GM15510 (cell line): ENCODE data around the gene DGKQ.

Source experiments
- POLR2A ChIP-seq: IDR thresholded peaks from 3 replicates; pipeline ENCODE4 v1.6.1; 2011; ENCODE audit warnings: borderline replicate concordance; ENCODE audit not compliant: insufficient read length; ENCODE audit errors: extremely low read depth

Gene DGKQ

DNA sequence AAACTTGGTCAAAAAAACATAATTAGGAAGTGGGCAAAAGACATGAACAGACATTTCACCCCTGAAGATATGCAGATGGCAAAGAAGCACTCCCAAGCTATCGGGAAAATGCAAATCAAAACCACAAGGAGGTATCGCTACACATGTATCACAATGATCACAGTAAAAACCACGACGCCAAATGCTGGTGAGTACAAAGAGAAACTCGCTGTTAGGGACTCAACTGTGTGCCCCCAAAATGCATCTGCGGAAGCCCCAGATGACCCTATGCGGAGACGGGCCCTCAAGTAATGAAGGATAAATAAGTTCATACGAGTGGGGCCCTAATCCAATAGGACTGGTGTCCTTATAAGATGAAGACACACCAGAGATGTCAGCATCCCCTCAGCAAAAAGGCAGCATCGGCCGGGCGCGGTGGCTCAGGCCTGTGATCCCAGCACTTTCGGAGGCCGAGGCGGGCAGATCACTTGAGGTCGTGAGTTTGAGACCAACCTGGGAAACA is 51.5 kb downstream of the DGKQ start:
- no peak for TF ChIP-seq POLR2A

DNA sequence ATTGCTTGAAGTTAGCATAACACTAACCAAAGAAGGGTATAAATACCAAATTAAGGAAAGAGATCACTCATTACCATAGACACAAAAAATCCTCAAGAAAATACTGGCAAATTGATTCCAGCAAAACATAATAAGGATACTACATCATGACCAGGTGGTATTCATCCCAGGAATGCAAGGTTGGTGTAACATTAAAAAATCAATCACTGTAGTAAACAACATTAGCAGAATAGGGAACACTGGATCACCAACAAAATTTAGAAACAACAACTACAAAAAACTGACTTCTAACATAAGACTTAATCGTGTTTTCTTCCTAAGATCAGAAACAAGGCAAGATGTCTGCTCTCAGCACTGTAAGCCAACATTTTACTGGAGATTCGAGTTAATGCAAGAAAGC is 55.4 kb downstream of the DGKQ start:
- TF ChIP-seq POLR2A = no peak

DNA sequence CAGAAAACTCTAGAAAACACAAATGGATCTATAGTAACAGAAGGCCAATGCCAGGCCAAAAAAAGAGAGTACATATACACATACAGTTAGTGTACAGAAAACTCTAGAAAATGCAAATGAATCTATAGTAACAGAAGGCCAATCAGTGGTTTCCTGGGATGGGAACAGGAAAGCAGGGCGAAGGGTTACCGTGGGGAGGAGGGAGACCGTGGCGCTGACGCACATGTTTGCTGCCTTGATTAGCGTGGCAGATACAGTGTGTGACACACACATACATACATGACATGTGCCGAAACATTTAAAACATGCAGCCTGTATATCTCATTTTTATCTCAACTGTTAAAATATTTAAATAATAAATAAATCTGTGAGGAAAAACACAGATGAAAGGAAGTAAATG is 55.9 kb downstream of the DGKQ start:
- TF ChIP-seq POLR2A = no peak

DNA sequence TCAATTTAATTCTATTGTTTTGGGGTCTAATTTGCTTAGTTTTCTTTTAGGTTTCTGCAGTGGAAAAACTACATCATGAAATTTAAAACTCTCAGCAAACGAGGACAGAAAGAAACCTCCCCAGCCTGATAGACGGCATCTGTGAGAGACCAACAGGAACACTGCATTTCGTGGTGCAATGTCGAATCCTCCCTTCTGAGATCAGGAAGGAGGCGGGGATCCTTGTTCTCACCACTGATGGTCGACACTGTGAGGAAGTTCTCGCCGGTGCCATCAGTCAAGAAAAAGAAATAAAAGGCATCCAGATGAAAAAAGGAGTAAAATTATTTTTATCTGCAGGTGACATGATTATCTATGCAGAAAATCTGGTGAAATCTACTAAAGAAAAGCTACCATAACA is 57.8 kb downstream of the DGKQ start:
- no peak for TF ChIP-seq POLR2A

DNA sequence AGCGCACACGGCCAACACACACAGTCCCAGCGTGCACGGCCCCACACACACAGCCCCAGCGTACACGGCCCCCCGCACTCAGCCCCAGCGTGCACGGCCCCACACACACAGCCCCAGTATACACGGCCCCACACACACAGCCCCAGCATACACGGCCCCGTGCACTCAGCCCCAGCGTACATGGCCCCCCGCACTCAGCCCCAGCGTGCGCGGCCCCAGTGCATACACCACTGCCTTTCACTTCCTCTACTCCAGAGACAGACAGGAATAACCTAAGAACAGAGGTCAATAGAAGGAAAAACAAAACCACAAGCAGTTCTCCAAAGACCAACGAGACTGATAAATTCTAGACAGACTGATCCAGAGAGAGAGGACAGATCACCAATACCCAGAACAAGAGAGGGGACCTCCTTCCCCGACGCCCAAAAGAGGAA is 58.3 kb downstream of the DGKQ start:
- TF ChIP-seq POLR2A = no peak

DNA sequence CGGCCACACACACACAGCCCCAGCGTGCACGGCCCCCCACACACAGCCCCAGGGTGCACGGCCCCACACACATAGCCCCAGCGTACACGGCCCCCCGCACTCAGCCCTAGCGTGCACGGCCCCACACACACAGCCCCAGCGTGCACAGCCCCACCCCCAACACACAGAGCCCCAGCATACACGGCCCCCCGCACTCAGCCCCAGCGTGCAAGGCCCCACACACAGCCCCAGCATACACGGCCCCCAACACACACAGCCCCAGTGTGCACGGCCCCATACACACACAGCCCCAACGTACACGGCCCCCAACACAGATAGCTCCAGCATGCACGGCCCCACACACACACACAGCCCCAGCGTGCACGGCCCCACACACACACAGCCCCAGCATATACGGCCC is 58.8 kb downstream of the DGKQ start:
- no peak for TF ChIP-seq POLR2A

DNA sequence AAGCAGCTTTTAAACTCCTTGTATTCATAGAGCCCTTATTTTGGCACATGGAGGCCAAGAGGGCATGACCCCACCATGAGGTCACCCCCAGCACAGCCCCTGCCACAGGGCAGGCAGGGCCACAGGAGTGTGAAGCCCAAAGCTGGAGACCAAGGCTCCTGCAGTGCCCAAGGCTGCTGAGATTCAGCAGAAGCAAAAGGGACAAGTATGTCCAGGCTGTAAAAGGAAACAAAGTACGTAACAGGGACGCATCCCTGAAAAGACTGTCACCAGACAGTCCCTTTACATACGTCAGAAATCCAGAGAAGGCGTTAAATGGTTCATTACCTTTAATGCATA is 60.1 kb downstream of the DGKQ start:
- TF ChIP-seq POLR2A = no peak

DNA sequence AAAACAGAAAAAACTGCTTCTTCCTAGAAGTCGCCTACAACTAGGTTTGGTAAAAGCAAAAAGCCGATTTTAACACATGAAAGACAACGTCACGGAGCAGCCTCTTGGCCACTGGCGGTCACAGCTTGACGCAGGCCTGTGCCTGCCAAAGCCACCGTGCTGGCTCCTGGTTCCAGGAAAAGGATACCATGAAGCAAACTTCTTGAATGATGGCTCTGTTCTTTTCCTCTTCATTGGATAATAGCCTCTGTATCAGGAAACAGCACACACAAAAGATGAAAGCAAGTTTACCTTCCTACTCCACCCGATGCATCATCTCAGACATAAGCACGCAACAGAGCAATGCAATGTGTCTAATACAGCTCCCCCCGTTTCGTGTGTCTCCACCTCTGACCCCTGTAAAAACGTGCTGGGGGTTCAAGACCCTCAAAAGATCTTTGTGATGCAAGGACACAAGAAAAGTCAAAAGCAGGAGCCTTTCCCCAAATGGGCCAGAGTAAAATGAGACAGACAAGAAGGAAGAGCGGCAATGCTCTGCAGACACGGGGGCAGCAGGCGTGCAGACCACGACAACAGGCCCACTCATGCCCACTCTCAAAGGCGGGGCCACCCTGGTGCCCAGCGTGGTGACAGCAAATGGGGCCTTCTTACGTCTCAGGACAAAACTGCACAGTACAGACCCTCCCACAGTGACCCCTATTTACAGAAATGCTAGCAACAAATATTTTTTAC is 60.7 kb downstream of the DGKQ start:
- TF ChIP-seq POLR2A = no peak

DNA sequence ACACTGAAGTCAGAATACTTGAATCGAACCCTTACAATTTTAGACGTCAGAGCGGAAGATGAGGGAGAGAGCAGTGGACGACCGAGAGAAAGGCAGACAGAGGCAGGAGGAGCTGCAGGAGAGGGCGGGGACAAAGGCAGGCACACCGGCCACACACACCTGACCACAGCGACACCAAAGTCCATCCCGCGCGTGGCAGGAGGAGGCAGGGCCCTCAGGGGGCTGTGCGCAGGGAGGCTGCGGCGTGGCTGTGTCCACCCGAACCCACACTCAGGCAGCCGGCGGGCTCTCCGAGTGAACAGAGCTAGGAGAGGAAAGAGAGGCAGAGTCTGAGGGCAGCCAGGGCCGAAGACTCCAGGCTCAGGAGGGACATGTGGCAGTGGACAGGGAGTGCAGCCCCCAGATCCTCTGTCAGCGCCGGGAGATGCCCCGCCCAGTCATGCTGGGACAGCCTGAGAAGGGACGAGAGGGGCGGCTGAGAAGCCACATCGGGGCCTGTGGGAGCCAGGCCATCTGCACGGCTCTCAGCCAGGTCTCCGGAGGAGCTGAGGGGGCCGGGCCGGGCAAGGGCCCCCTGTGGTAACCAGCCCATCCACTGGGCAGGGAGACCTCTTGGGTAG is 61.4 kb downstream of the DGKQ start:
- no peak for TF ChIP-seq POLR2A

DNA sequence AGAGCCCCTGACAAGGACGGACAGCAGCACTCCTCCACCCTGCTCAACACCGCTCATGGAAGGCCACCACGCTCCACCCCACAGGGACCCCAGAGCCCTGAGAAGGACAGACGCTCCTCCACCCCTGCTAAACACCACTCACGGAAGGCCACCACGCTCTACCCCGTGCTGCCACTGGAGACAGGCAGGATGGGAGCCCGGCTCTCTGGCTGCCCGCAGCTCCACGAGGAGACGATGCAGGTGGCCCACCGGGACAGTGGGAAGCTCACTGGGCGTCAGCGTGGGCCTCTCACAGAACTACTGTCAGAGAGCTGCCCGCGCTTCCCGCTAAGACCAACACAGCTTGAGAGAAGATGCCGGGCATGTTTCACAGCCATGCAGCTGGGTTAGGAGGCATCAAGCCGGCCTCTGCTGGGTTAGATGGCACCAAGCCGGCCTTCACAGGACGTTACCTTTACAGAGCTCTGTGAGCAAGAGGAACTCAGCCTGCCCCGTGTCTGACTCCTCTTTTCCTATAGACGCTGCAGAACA is 62.1 kb downstream of the DGKQ start:
- no peak for TF ChIP-seq POLR2A

DNA sequence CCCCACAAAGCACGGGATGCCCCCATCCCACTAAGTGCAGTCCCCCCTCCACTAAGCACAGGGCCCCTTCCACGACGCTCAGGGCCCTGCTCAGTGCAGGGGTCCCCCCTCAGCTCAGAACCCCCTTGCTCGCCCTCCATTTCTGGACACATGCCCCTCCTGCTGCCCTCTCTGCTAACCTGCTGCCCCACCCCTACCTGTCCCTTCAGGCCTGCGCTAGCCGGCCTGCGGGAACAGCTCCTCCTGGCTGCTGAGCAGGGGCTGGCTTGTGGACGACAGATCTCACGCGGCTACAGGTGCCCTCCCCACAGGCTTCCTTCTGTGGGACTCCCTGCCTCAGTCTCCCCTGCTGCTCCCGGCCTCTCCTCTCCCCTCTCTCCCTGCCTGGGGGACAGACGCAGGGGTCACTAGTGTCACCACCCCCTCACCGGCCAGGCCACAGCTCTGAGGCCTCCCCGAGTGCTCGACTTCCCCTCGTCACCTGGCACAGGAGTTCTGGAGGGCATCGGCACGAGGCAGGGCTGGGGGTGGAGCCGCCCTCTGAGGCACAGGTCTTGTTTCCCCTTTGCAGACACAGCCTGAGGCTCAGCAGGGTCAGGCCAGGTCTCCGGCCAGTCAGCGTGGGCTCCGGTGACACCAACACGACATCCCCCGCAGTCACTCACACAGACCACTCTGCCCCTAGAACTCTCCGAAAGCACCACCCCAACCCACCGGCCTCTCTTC is 62.8 kb downstream of the DGKQ start:
- TF ChIP-seq POLR2A = no peak

DNA sequence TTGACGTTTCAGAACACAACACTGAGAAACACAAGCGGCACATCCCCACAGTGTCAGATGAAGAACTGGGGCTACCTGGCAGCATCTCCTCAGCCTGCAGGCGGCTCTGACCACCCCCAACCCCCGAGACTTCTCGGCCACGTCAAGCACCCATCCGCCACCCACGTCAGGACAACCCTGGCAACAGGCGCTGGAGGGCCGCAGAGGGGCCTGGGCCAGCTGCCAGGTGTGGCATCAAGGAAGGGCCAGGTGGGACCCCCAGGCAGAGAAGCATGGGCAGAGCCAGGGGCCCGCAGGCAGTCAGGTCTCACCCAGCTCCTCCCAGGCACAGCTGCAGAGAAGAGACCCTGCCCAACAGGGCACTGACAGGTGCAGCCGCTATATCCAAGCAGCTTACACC is 63.5 kb downstream of the DGKQ start:
- no peak for TF ChIP-seq POLR2A

DNA sequence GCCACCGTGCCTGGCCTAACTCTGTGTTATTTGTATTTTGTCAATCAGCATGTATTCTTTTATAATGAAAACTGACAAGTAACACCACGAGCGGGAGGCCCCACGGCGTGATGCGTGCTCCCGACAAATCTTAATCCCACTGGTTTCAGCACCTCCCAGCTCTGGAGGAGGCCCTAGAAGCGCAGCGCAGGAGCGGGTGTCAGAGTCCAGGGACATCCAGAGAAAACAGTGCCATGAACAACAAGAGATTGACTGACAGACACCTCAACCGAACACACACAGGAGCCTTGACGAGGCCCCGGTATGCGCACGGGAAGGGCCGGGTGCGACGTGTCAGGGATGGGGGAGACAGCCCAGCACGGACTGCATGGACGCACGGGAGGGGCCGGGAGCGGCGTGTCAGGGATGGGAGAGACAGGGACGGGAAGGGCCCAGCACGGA is 64.2 kb downstream of the DGKQ start:
- TF ChIP-seq POLR2A = no peak
